HG03354 (cell line): Measurements from ENCODE around the gene DTX2.
"Not testable (repeated sequence)": the region's sequence is repeated elsewhere in the genome, so short reads cannot be mapped to it uniquely, and the experiment has no call there.

Source experiments
- ATAC-seq: cut with Tn5 transposase; IDR thresholded peaks from one replicate; pipeline ENCODE4 v1.9.1; 2021; ENCODE audit warnings: mild to moderate bottlenecking; ENCODE audit not compliant: unreplicated experiment, poor library complexity, severe bottlenecking

DTX2 gene

DNA sequence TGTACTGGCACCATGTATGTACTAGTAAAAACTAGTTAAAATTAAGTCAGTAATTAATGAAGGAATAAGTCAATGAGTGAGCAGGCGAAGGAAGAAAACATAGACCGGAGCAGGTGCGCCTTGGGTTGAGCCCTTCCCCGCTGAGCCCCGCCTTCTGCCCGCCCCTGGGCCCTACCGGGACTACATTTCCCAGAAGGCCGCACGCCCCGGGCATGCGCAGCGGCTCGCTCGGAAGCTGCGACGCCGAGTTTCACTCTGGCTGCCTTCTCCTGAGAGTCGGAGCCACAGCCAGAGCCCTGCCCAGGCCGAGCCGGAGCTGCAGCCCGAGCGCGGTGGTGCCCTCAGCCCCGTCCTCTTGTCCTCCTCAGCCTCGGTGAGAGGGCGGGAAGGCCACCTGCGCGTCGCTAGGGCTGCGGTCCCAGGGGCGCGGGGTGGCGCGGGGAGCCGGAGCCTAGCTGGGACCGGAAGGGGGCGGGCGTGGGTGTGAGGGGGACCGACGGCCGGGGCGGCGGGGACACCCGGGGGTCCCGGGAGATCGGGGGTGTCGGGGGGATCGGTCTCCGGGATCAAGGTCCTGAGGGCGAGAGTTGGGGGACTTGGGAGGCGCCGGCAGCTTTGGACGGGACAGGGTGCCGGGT lies at the start of gene DTX2:
DTX2 (plus strand) TSS at position 246 of the 638 bp plus-strand sequence. CDS start 18,801 bp downstream, outside the sequence.
- peak; percentile 99 for ATAC-seq

- no peak for ATAC-seq
These were observed 49.3 kb upstream of the DTX2 start for GRCh38 chr7:76412249-76412648.

- not testable (repeated sequence) for ATAC-seq
These were observed 43.7 kb upstream of the DTX2 start for GRCh38 chr7:76417654-76418310.

- not testable (repeated sequence) for ATAC-seq
These were observed 40.4 kb upstream of the DTX2 start for GRCh38 chr7:76421097-76421496.

GRCh38 chr7:76423666-76424412 lies 37.7 kb upstream of the DTX2 start:
- ATAC-seq, result no peak

- peak; percentile 75 for ATAC-seq
These were observed 36.9 kb upstream of the DTX2 start, which contains the start of gene ZP3 for GRCh38 chr7:76424413-76425111. Gene ZP3 (plus strand): TSS chr7:76424950. CDS start chr7:76424965, 15 bp downstream.

- ATAC-seq, result no peak
These were observed 36.4 kb upstream of the DTX2 start for GRCh38 chr7:76425156-76425555.

DNA sequence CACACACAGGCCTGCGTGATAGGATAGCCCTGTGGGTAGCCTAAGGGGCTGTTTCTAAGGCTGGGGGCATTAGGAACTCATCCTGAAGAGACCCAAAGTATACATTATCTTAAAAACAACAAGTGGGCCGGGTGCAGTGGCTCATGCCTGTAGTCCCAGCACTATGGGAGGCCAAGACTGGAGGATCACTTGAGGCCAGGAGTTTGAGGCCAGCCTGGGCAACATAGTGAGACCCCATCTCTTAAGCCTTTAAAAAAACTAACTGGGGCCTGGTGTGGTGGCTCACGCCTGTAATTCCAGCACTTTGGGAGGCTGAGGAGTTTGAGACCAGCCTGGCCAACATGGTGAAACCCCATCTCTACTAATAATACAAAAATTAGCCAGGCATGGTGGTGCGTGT lies 36.0 kb upstream of the DTX2 start:
- not testable (repeated sequence) for ATAC-seq

DNA sequence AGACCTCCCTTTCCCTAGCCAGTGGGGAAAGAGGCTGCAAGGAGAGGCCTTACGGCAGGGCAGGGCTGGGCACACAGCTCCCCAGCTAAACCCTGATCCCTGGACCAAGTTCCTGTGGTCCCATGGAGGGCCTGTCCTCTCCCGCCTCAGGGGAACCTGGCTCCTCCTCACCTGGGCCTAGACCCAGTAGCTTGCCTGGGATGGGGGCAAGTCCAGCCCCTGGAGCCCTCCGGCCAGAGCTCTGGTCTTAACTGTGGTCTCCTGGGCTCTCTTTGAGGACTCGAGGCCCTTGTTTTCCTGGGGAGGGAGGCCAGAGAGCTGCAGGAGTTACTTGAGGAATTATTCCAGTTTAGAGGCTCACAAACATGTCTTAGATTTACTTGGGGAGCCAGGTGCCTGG lies 35.3 kb upstream of the DTX2 start:
- ATAC-seq, result no peak

DNA sequence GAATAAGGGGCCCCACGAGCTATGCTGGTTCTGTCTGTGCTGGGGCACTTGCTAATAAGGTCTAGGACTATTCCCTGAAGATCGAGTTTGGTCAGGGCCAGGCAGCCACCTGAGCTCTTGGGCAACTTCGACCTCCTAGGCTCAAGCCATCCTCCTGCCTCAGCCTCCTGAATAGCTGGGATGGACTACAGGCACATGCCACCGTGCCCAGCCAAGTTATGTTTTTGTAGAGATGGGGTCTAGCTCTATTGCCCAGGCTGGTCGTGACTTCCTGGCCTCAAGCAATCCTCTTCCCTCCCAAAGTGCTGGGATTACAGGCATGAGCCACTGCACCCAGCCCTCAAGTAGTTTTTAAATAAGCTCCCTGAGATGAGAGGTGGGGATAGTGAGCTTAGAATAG lies 33.9 kb upstream of the DTX2 start:
- no peak for ATAC-seq

GRCh38 chr7:76428149-76428823 lies 33.2 kb upstream of the DTX2 start:
- no peak for ATAC-seq

- ATAC-seq, result no peak
These were observed 32.4 kb upstream of the DTX2 start for GRCh38 chr7:76428868-76429805.

DNA sequence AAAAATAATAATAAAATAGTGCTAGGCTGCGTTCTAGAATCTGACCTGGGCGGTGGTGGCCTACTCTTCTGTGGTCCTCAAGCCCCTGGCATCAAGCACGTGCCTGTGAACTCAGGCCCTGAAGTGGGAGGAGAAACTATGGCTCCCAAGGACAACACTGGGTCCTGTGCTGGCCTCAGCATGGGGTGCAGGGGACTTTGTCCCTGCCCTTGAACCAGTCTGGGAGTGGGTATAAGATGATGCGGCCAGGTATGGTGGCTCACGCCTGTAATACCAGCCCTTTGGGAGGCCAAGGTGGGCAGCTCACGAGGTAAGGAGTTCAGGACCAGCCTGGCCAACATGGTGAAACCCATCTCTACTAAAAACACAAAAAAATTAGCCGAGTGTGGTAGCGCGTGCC lies 31.3 kb upstream of the DTX2 start:
- ATAC-seq, result no peak

DNA sequence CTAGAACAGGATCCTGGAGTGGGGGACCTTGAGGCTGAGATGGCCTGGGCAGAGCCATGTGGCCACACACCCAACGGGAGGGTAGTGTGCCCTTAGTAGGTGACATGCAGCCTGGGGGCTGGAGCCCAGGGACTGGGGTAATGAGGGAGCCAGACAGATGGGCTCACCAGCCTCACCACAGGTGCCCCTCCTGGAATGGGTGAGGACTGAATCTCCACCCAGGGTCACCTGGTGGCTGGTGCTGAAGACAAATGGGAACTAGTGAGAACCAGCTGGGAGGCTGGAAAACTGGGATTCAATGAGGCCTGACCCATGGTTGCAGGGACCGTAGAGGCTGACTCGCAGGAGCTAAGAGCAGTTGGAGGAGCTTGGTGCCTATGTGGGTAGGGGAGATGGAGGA lies 30.7 kb upstream of the DTX2 start:
- ATAC-seq, result no peak

DNA sequence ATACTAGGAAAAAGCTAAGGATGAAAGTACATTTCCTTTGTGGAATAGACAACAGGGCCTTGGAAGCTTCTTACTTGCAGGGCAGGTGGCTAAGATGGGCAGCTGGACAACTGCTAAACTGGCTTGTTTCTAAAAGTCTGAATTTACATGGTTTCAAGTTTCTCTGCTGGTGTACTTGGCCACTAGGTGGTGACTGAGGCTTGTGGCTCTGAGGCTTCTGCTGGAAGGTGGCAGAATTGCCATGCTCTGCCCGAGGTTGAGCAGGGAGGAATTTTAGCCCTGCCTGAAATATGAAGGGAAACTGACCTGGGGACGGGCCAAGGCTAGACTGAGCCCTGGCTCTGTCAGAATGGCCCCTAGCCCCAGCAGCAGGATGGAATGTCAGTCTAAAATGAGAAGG lies 23.6 kb upstream of the DTX2 start:
- ATAC-seq, result peak; percentile 78

DNA sequence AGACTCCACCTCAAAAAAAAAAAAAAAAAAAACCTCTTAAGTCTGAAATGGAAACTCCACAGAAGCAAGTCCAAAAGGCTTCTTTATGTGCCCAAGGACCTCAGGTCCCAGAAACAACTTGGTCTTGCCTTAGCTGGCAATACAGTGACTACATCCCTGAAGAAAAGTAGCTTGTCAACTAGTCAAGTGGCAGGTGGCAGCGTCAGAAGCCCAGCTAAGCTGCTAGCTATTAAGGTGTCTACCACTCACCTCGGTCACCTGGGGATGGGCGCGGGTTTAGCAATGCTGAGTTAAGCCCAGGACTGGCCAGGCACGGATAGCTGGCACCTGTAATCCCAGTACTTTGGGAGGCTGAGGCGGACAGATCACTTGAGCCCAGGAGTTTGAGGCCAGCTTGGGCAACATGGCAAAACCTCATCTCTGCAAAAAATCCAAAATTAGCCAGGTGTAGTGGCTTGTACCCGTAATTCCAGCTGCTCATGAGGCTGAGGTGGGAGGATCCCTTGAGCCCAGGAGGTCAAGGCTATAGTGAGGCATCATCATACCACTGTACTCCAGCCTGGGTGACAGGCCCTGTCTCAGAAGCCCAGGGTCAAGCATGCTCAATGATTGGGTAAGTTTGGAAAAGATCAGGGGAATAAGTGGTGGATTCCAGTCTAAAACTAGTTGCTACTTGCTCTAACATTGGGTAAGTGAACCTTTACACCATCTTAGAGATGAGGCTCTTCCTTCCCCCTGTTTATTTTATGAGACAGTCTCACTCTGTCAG lies 22.2 kb upstream of the DTX2 start:
- not testable (repeated sequence) for ATAC-seq

GRCh38 chr7:76440404-76440803 lies 21.1 kb upstream of the DTX2 start:
- ATAC-seq, result not testable (repeated sequence)

GRCh38 chr7:76441792-76442191 lies 19.7 kb upstream of the DTX2 start:
- peak; percentile 36 for ATAC-seq
